H1 (cell line): ENCODE data around the gene IFT43. TPM values are rescaled to one million over a fixed set of nuclear protein-coding genes. Genes with fewer than 3 reads are reported as not detected.

Source experiments
- CTCF ChIA-PET: fragments of 300-600 bp; sonication (Branson Sonifier 250); formaldehyde crosslinking; loops from one replicate; lab custom pipeline; 2021; ENCODE audit not compliant: partially characterized antibody; lab: Charles Lee
- POLR2A ChIA-PET: fragments of 300-600 bp; sonication (Branson Sonifier 250); formaldehyde crosslinking; loops from one replicate; lab custom pipeline; 2021; ENCODE audit warnings: inconsistent platforms; ENCODE audit not compliant: partially characterized antibody; lab: Charles Lee
- DNase-seq, 2 experiments: peaks; one replicate each; pipeline versions ENCODE4 v3.0.0 to v3.0.0-alpha.2; 2010 to 2022; ENCODE audit warnings: low spot score in 2 of 2, low read depth in 1 of 2, mixed read lengths in 1 of 2
- FAIRE-seq: peaks from 2 replicates; lab custom pipeline; 2011; peaks lifted over from hg19 to GRCh38; lab: Jason Lieb, UNC
- H2AFZ ChIP-seq: 2 replicates; pipeline ENCODE4 v1.8.1; 2012; ENCODE audit warnings: low read length, inconsistent platforms
- H2AK5ac ChIP-seq: 2 replicates; pipeline ENCODE4 v1.6.1; 2013; ENCODE audit warnings: low read depth, low read length
- H2BK120ac ChIP-seq: replicated peaks from 2 replicates; pipeline ENCODE3; 2013; ENCODE audit warnings: low read depth, low read length, inconsistent platforms
- H2BK12ac ChIP-seq: 2 replicates; pipeline ENCODE4 v1.6.1; 2013; ENCODE audit warnings: low read depth, low read length
- H2BK15ac ChIP-seq: 2 replicates; pipeline ENCODE4 v1.6.1; 2013; ENCODE audit warnings: low read length
- H2BK20ac ChIP-seq: 2 replicates; pipeline ENCODE4 v1.6.1; 2013; ENCODE audit warnings: low read length
- H2BK5ac ChIP-seq: 2 replicates; pipeline ENCODE4 v1.6.1; 2013; ENCODE audit warnings: low read depth, low read length
- H3K14ac ChIP-seq: 2 replicates; pipeline ENCODE4 v1.6.1; 2013; ENCODE audit warnings: inconsistent platforms; ENCODE audit not compliant: insufficient read length
- H3K18ac ChIP-seq: 2 replicates; pipeline ENCODE4 v1.6.1; 2013; ENCODE audit warnings: low read length; ENCODE audit errors: extremely low read depth
- H3K23ac ChIP-seq: 2 replicates; pipeline ENCODE4 v1.6.1; 2013; ENCODE audit warnings: inconsistent platforms; ENCODE audit not compliant: insufficient read length
- H3K23me2 ChIP-seq: 2 replicates; pipeline ENCODE4 v1.6.1; 2013; ENCODE audit warnings: low read depth, low read length
- H3K27ac ChIP-seq: 2 replicates; pipeline ENCODE4 v1.6.1; 2011; ENCODE audit warnings: low read depth, low read length, inconsistent platforms
- H3K27me3 ChIP-seq, 4 experiments: replicated peaks in 1 of 4; 1 replicate in 1 of 4; 2 replicates in 3 of 4; pipeline versions ENCODE4 v1.6.1 to v1.8.1; 2011 to 2013; ENCODE audit warnings: low read length in 3 of 4, mild to moderate bottlenecking in 3 of 4, inconsistent platforms in 2 of 4, mixed read lengths in 2 of 4, moderate library complexity in 1 of 4; ENCODE audit not compliant: control insufficient read depth in 3 of 4, insufficient read depth in 3 of 4; ENCODE audit errors: extremely low read depth in 1 of 4
- H3K36me3 ChIP-seq, 4 experiments: 2 replicates each; pipeline versions ENCODE4 v1.6.1 to v1.8.1; 2011 to 2013; ENCODE audit warnings: mild to moderate bottlenecking in 4 of 4, low read length in 3 of 4, moderate library complexity in 2 of 4, control low read depth in 1 of 4, inconsistent platforms in 1 of 4; ENCODE audit not compliant: insufficient read depth in 4 of 4, control insufficient read depth in 2 of 4
- H3K4ac ChIP-seq: replicated peaks from 2 replicates; pipeline ENCODE3; 2013; ENCODE audit warnings: low read length, low read depth, mixed read lengths, inconsistent platforms; ENCODE audit not compliant: insufficient read length
- H3K4me1 ChIP-seq, 4 experiments: replicated peaks in 1 of 4; 1 replicate in 1 of 4; 2 replicates in 3 of 4; pipeline versions ENCODE4 v1.6.1 to v1.8.1; 2011 to 2013; ENCODE audit warnings: low read length in 3 of 4, inconsistent platforms in 2 of 4, mixed read lengths in 1 of 4; ENCODE audit not compliant: insufficient read depth in 4 of 4, control insufficient read depth in 3 of 4
- H3K4me2 ChIP-seq, 2 experiments: 2 replicates each; pipeline versions ENCODE4 v1.6.1 to v1.8.1; 2011 to 2013; ENCODE audit warnings: low read depth in 2 of 2, low read length in 2 of 2, control low read depth in 1 of 2, inconsistent platforms in 1 of 2, mild to moderate bottlenecking in 1 of 2; ENCODE audit not compliant: insufficient read depth in 1 of 2
- H3K4me3 ChIP-seq, 4 experiments: fragments of 200-600, 300-600 bp in 1 of 4; sonication (generic), shearing (Covaris generic), sonication (Bioruptor Twin) in 1 of 4; 2 replicates each; pipeline versions ENCODE4 v1.5.1 to v1.8.1; 2011 to 2016; ENCODE audit warnings: low read length in 4 of 4, low read depth in 3 of 4, control low read depth in 2 of 4, inconsistent platforms in 2 of 4, mild to moderate bottlenecking in 2 of 4, mixed read lengths in 1 of 4, moderate library complexity in 1 of 4; ENCODE audit not compliant: insufficient read depth in 2 of 4; ENCODE audit errors: extremely low read depth in 1 of 4
- H3K56ac ChIP-seq: replicated peaks from 2 replicates; pipeline ENCODE3; 2013; ENCODE audit warnings: low read depth, mild to moderate bottlenecking, mixed read lengths, low read length, inconsistent platforms; ENCODE audit not compliant: insufficient read length
- H3K79me1 ChIP-seq: 2 replicates; pipeline ENCODE4 v1.6.1; 2013; ENCODE audit warnings: low read depth, low read length, control low read depth
- H3K79me2 ChIP-seq, 2 experiments: 2 replicates each; pipeline versions ENCODE4 v1.6.1 to v1.8.1; 2012 to 2013; ENCODE audit warnings: low read length in 2 of 2, mild to moderate bottlenecking in 2 of 2, inconsistent platforms in 1 of 2; ENCODE audit not compliant: insufficient read depth in 2 of 2, control insufficient read depth in 1 of 2
- H3K9ac ChIP-seq, 4 experiments: replicated peaks in 1 of 4; 1 replicate in 1 of 4; 2 replicates in 3 of 4; pipeline versions ENCODE4 v1.6.1 to v1.8.1; 2011 to 2013; ENCODE audit warnings: low read depth in 3 of 4, low read length in 3 of 4, control low read depth in 2 of 4, mild to moderate bottlenecking in 2 of 4, moderate library complexity in 2 of 4, inconsistent platforms in 1 of 4; ENCODE audit errors: extremely low read depth in 1 of 4
- H3K9me3 ChIP-seq, 2 experiments: 2 replicates each; pipeline versions ENCODE4 v1.6.1 to v1.8.1; 2012 to 2013; ENCODE audit warnings: mild to moderate bottlenecking in 2 of 2, moderate library complexity in 2 of 2, control low read depth in 1 of 2, inconsistent platforms in 1 of 2, low read depth in 1 of 2, low read length in 1 of 2, mixed read lengths in 1 of 2; ENCODE audit not compliant: insufficient read depth in 2 of 2
- H4K20me1 ChIP-seq, 2 experiments: replicated peaks in 1 of 2; 2 replicates each; pipeline versions ENCODE3 to v1.8.1; 2011 to 2013; ENCODE audit warnings: inconsistent platforms in 2 of 2, low read length in 2 of 2, mild to moderate bottlenecking in 1 of 2; ENCODE audit not compliant: insufficient read depth in 2 of 2, control insufficient read depth in 1 of 2
- H4K5ac ChIP-seq: 2 replicates; pipeline ENCODE4 v1.6.1; 2013; ENCODE audit warnings: low read length, low read depth, mixed read lengths, inconsistent platforms; ENCODE audit not compliant: insufficient read length
- H4K8ac ChIP-seq: 2 replicates; pipeline ENCODE4 v1.8.0; 2013; ENCODE audit warnings: mild to moderate bottlenecking, moderate library complexity, low read length, inconsistent platforms; ENCODE audit not compliant: insufficient read depth; ENCODE audit errors: extremely low read depth
- H4K91ac ChIP-seq: replicated peaks from 2 replicates; pipeline ENCODE3; 2013; ENCODE audit warnings: low read length, mixed read lengths, inconsistent platforms; ENCODE audit not compliant: insufficient read length
- RNF2 ChIP-seq: fragments of 200-900, 300-1000 bp; sonication (generic); IDR thresholded peaks from 2 replicates; pipeline ENCODE4 v1.7.1; 2016; ENCODE audit warnings: borderline replicate concordance, low read depth, mild to moderate bottlenecking, antibody characterized with exemption, low read length; ENCODE audit not compliant: poor library complexity, severe bottlenecking; ENCODE audit errors: missing control alignments
- SAP30 ChIP-seq: fragments of 300-600 bp; sonication (generic); IDR thresholded peaks from 2 replicates; pipeline ENCODE4 v1.7.1; 2012; ENCODE audit warnings: low read length, moderate library complexity, mild to moderate bottlenecking, inconsistent platforms; ENCODE audit not compliant: insufficient read depth, insufficient replicate concordance
- WGBS, 2 experiments: shearing (Covaris generic) in 1 of 2; methylation state at CpG; one replicate each; pipeline versions ENCODE4 v1.1.6 to v1.1.7; 2013 to 2015; ENCODE audit warnings: low lambda C conversion rate in 2 of 2, mixed read lengths in 2 of 2, inconsistent platforms in 1 of 2, low coverage in 1 of 2, missing lambda C conversion rate in 1 of 2; ENCODE audit not compliant: insufficient replicate concordance in 2 of 2, insufficient coverage in 1 of 2, insufficient read length in 1 of 2; ENCODE audit errors: extremely low coverage in 1 of 2, missing lambda C conversion rate in 1 of 2; 5-methylcytosine and 5-hydroxymethylcytosine counted together
- polyA plus RNA-seq, 7 experiments: library from polyadenylated mRNA; depleted of rRNA in 3 of 7; stranded (reverse) in 5 of 7; unstranded in 2 of 7; fragments of >200 nt in 5 of 7; fragments of 200-250 nt in 2 of 7; gene quantifications; 1 replicate in 5 of 7; 2 replicates in 1 of 7; 4 replicates in 1 of 7; pipeline versions ENCODE4 v1.2.1 to v1.2.3, GENCODE V29; 2011 to 2013; ENCODE audit warnings: missing spikeins in 2 of 7, mixed read lengths in 2 of 7
- total RNA-seq: library from RNA; stranded (reverse); fragmentation: NEBNext Ultra II Directional; extraction: Animal tissue kit (Norgen Biotek cat#: 25700); gene quantifications from 2 replicates; pipeline ENCODE4 v1.2.1, GENCODE V29; 2021
- TF ChIP-seq, protein P1 (sequence below): IDR thresholded peaks from 2 replicates; pipeline ENCODE4 v1.6.1; 2011; ENCODE audit warnings: low read depth, mild to moderate bottlenecking, low read length; ENCODE audit not compliant: insufficient read depth

The IFT43 gene
- total and polyA plus RNA-seq, 2 of the 8 experiments (the other 6 are each of a cell fraction or from before 2014, with no cell fraction given), result 17.0 to 20.8 TPM

DNA sequence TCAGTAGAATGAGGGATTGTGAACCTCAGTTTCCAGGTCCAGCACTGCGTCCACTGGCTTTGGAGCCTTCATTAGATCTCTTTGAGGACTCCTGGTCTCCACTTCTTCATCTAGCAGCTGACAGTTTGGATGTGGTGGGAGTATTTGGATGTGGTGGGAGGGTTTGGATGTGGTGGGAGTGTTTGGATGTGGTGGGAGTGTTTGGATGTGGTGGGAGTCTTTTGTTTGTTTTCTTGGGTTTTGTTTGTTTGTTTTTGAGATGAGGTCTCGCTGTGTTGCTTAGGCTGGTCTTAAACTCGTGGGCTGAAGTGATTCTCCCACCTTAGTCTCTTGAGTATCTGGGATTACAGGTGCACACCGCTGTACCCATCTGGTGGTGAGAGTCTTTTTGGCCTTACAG is 64.7 kb downstream of the IFT43 start:
- Histone ChIP-seq H3K4me3 (no peak overlapping the region), H3K23me2 (no peaks in the 10 kb centered on the region), H2AFZ (no peak overlapping the region), H3K27ac (no peak overlapping the region), H3K18ac (no peak overlapping the region), H3K14ac (no peak overlapping the region), H3K79me2 (no peaks in the 10 kb centered on the region), H3K23ac (no peak overlapping the region), H3K4me2 (no peak overlapping the region), H3K9me3 (no peaks in the 10 kb centered on the region), H4K8ac (no peak overlapping the region), H2BK12ac (no peak overlapping the region), H2BK5ac (no peak overlapping the region), H2BK120ac (no peak overlapping the region), H2BK15ac (no peak overlapping the region), H4K20me1 (no peaks in the 10 kb centered on the region), H3K27me3 (no peaks in the 10 kb centered on the region), H4K5ac (no peak overlapping the region), H3K9ac (no peak overlapping the region), H2BK20ac (no peak overlapping the region), H3K4me1 (peaks cover 2 to 11% (median 5%) of the 10 kb centered on the region in 4 experiments), H3K4ac (no peak overlapping the region), H2AK5ac (no peak overlapping the region), H3K56ac (no peak overlapping the region), H4K91ac (no peak overlapping the region), H3K79me1 (no peaks in the 10 kb centered on the region), H3K36me3 (no peaks in the 10 kb centered on the region)
- TF ChIP-seq, protein P1, sequence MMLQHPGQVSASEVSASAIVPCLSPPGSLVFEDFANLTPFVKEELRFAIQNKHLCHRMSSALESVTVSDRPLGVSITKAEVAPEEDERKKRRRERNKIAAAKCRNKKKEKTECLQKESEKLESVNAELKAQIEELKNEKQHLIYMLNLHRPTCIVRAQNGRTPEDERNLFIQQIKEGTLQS, result no peak
- no peak for TF ChIP-seq SAP30
- no peak for TF ChIP-seq RNF2
- POLR2A ChIA-PET, result no interaction called here
- WGBS, 2 experiments, result 91% methylated on average over 4 of the region's 4 CpGs; no CpG with 5 or more reads in 1 of the 2 experiments
- FAIRE-seq, result no peak
- CTCF ChIA-PET, result interaction anchor here (0.7 to 5.1 kb wide), 48 partner anchors 8 to 604 kb away, joined by 3 to 51 read pairs (median 5); no protein-coding TSS in a partner anchor
- no peak for DNase-seq
